Measurements from ENCODE around the gene OR51M1.
"Not testable (repeated sequence)": the region's sequence is repeated elsewhere in the genome, so short reads cannot be mapped to it uniquely, and the experiment has no call there.

OR51M1 gene, protein sequence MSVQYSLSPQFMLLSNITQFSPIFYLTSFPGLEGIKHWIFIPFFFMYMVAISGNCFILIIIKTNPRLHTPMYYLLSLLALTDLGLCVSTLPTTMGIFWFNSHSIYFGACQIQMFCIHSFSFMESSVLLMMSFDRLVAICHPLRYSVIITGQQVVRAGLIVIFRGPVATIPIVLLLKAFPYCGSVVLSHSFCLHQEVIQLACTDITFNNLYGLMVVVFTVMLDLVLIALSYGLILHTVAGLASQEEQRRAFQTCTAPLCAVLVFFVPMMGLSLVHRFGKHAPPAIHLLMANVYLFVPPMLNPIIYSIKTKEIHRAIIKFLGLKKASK

DNA sequence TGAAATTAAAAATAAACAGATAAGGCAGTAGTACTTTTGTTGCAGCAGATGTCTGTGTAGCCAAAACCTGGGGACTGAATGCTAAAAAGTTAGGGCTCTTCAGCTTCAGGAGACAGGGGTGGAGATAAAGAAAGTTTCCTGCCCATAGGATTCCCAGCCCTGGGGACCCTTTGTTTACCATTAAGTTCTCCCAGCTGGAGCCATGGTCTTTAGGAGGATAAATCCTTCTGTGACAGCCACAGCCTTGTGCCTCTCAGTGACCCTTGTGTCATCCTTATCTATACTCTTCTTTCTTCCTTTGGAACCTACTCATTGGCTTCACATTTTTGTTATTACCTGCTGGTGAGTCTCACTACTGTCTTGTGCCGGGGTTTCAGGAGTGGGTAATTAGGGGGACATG is at the start of gene OR51M1:
Gene OR51M1, plus strand, starts transcription at position 237 of the 400 bp plus-strand sequence. CDS start 5,587 bp downstream, outside the sequence.
- H3K4me3 ChIP-seq (ENCODE audit: low read length), result no peak within 1 kb of the TSS
- TF ChIP-seq ZNF274 (IDR thresholded peaks at IDR 0.05; ENCODE audit: low read depth, low read length), result no peak

DNA sequence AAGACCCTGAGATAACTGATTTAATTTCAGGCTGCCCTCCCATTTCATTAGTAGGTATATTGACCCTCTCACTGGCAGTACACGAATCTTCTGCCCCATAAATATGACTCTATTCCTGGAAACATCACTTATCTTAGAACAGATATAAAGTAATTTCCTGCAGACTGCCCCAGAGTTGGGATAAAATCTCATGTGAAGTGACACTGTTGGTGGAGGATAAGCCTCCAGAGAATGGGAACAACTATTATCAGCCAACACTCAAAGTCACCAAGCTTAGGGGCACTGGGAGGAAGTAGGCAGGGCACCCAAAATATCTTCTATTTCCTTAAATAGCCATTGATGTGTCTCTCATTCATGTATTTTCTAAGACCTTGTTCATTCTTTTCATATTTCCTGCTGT is 48.4 kb upstream of the OR51M1 start:
- no peak for TF ChIP-seq ZNF274 (IDR thresholded peaks at IDR 0.05; ENCODE audit: low read depth, low read length)
- no peak overlapping the region for H3K4me3 ChIP-seq (ENCODE audit: low read length)

DNA sequence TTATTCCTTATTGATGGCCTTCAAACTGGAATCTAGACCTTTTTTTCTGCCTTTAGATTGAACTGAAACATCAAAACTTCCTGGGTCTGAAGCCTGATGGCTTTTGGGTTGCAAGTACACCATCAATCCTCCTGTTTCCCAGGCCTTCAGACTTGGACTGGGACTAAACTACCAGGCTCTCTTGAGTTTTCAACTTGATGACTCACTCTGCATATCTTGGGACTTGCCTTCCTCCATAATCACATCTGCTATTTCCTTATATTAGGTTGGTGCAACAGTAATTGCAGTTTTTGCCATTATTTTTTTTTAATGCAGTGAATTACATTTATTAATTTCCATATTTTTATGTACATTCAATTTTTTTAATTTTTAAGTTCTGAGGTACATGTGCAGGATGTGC is 47.3 kb upstream of the OR51M1 start:
- no peak for TF ChIP-seq ZNF274 (IDR thresholded peaks at IDR 0.05; ENCODE audit: low read depth, low read length)
- no peak overlapping the region for H3K4me3 ChIP-seq (ENCODE audit: low read length)

DNA sequence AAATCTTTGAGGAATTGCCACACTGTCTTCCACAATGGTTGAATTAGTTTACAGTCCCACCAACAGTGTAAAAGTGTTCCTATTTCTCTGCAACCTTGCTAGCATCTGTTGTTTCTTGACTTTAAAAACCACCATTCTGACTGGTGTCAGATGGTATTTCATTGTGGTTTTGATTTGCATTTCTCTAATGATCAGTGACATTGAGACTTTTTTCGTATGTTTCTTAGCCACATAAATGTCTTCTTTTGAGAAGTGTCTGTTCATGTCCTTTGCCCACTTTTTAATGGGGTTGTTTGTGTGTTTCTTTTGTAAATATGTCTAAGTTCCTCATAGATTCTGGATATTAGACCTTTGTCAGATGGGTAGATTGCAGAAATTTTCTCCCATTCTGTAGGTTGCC is 46.4 kb upstream of the OR51M1 start:
- H3K4me3 ChIP-seq (ENCODE audit: low read length), result not testable (repeated sequence)

DNA sequence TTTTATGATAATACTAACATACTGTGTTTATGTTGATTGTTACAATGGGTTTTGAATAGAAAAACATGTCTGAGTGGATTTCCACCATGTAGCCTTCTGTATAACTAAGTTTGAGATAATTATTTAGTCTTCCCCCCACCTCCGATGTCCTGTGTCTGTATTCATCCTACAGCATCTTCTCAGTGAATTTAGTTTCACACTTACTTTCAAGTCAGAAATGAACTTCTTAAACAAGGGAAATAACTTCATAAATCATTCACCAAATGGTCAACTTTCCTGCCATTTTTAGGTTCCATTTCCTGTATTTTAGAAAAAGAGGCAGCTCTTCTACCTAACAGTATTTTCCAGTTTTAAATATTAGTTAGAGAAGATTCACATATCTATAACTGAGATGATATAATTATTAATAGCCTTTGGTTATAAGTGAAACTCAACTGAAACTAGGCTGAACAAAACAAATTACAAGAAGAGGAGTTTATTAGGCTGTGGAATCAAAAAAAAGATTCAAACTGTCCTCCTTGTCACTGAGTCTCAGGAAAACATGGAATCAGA is 43.8 kb upstream of the OR51M1 start:
- H3K4me3 ChIP-seq (ENCODE audit: low read length), result no peak overlapping the region
- no peak for TF ChIP-seq ZNF274 (IDR thresholded peaks at IDR 0.05; ENCODE audit: low read depth, low read length)

DNA sequence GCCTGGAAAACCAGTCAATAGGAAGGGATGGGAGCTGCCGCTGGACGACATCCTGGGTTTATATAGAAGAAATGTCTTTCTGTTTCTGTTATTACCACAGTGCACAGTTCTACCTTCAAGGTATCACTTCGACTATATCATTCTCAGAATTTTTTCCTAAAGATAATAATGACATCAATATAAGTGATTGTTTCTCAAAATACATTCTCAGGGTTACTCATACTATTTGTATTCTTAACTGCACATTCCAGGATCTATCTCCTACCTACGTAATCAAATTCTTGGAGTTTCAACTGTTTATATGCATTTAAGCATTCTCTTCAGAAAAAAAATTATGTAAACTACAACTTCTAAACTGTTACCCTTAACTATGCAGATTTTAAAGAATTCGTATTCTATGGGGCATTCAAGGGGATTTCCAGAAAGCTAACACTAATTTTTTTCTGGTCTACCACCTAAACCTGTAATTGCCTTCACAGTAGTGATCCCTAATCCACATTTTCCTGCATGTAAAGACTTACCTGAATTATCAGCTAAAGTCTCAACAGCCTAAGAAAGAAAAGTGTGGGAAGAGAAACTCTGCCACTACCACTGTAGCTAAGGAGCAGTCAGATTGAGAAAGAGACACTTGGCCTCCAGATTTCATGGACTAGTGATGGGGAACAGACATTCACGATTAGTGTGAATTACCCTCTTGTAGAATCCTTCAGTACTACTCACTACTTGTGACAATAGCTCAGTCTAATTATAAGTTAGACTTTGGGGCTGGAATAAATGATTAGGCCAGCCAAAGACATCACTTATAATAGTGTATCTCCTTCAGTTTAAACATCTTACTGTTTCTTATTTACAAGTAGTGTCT is 39.9 kb upstream of the OR51M1 start, which contains the start of gene OR51B5:
Gene OR51B5, minus strand, starts transcription at position 51 of the 862 bp plus-strand sequence. Its CDS starts 0 bp downstream, at position 51.
- no peak for TF ChIP-seq ZNF274 (IDR thresholded peaks at IDR 0.05; ENCODE audit: low read depth, low read length)
- H3K4me3 ChIP-seq (ENCODE audit: low read length), result no peak within 1 kb of the TSS

DNA sequence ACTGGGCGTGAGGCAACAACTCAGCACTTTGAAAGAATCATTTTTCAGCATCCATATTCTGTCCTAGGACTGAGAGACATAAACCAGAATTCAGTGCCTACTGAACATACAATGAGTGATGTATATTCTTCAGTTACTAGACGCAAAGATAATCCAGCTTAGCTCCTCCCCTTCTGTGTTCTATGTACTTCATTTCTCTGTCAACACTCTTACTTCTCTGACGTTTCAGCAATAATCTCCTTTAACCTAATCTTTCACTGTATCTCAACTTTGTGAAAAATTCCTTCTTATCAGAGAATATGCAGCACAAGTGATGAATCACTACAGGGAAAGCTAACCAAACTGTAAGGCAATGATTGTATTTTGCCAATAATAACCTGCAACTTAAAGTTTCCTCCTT is 37.8 kb upstream of the OR51M1 start:
- TF ChIP-seq ZNF274 (IDR thresholded peaks at IDR 0.05; ENCODE audit: low read depth, low read length), result no peak
- H3K4me3 ChIP-seq (ENCODE audit: low read length), result no peak overlapping the region

DNA sequence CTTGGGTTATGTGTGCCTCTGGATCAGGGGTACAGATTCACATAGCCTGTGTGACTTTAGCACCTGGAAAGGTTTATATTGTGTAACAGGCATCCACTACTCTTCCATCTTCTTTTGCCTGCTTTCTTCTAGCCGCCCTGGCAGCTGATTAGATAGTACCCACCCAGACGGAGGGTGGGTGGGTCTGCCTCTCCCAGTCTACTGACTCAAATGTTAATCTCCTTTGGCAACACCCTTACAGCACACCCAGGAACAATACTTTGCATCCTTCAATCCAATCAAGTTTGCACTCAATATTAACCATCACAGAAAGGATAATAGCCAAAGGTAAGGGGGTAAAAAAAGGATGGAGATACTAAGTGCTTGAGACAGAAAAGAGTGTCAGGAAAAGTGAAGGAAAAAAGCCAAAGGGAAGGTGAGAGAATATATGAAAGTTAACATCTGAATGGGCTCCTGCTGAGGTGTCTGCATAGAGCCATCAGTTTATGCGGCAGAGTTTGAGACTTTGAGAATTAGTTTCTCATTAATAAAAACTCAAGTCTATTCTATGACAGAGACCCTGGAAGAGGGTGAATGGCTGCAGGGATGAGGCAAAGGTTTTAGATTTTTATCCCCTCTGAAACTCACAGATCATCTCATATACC is 34.9 kb upstream of the OR51M1 start:
- no peak overlapping the region for H3K4me3 ChIP-seq (ENCODE audit: low read length)
- TF ChIP-seq ZNF274 (IDR thresholded peaks at IDR 0.05; ENCODE audit: low read depth, low read length), result no peak

DNA sequence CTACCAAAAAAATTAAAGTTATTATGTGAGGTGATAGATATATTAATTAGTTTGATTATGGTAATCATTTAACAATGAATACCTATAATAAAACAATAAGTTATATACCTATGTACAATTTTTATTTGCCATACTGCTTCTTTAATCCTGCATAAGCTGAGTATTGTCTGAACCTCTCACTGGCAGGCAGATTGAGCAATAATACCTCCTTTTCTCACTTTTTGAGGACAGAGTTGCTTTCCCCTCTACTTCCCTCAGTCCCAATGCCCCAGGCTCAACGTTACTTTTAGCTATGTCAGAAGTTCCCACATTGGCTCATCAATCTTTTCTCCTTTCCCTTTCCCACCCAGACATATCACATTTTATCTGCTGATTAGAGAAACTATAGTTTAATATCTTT is 34.1 kb upstream of the OR51M1 start:
- TF ChIP-seq ZNF274 (IDR thresholded peaks at IDR 0.05; ENCODE audit: low read depth, low read length), result no peak
- H3K4me3 ChIP-seq (ENCODE audit: low read length), result no peak overlapping the region

DNA sequence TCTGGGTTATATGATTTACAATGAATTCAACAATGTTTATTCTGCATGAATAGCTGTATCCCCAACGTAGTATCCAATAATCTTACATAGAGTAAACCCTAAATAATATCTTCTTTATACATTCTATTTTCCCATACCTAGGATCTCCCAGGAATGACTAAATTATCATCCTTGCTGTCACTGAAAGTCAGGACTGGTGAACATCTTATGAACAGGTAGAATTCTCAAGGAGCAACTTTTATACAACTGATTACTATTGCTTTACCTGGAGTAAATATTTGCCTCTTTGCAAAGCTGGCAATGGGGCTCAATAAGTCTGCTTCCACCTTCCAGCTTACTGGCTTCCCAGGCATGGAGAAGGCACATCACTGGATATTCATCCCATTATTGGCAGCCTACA is 32.4 kb upstream of the OR51M1 start, which contains the start of gene OR51B6:
Gene OR51B6, plus strand, starts transcription at position 301 of the 400 bp plus-strand sequence. Its CDS starts 0 bp downstream, at position 301.
- no peak within 1 kb of the TSS for H3K4me3 ChIP-seq (ENCODE audit: low read length)
- TF ChIP-seq ZNF274 (IDR thresholded peaks at IDR 0.05; ENCODE audit: low read depth, low read length), result no peak

DNA sequence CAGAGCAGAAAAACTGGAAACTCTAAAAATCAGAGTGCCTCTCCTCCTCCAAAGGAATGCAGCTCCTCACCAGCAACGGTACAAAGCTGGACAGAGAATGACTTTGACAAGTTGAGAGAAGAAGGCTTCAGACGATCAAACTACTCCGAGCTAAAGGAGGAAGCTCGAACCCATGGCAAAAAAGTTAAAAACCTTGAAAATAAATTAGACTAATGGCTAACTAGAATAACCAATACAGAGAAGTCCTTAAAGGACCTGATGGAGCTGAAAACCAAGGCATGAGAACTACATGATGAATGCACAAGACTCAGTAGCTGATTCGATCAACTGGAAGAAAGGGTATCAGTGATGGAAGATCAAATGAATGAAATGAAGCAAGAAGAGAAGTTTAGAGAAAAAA is 27.6 kb upstream of the OR51M1 start:
- not testable (repeated sequence) for H3K4me3 ChIP-seq (ENCODE audit: low read length)

DNA sequence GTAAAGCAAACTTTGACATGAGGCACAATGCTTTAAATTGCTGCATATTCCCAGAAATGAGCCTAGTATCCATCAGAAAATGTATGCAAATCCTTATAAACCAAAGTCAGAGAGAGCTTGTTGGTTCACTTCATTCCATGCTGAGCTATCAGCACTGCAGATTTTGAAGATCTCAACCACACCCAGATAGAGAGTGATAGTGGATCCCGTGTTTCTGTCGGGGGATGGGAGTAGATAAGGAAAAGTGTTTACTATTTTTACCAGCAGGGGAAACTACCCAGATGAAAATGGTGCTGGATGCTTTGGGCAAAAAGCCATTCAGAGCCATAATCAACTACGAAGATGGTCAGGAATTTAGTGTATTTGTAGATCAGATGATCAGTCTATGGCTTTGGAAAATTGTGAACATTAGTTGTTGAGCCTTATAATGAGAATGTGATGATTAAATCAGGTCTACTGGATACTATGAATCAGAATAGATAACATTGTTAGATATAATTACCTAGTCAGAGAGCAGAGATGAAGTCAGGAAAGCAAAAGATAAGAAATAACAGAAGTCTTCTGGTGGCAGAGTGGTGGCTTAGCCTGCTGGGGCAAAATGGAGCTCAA is 21.5 kb upstream of the OR51M1 start:
- TF ChIP-seq ZNF274 (IDR thresholded peaks at IDR 0.05; ENCODE audit: low read depth, low read length), result no peak
- no peak overlapping the region for H3K4me3 ChIP-seq (ENCODE audit: low read length)

DNA sequence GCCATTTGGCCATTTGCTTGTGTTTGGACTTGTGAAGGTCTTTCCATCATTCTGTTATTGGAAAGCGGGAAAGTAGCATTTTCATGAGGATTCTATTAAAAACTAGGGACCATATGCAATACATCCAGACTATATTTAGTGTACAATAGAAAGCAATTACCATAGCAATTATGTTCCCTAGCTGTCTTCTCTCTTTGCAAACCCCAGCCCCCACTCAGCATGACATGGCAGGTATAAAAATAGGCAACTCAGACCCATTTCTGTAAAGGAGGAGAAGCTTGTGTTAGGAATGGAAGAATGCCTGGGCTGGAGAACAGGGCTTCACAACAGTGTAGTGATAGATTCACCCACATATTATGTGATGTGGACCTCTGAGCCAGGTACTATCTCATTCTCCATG is 19.9 kb upstream of the OR51M1 start:
- TF ChIP-seq ZNF274 (IDR thresholded peaks at IDR 0.05; ENCODE audit: low read depth, low read length), result no peak
- no peak overlapping the region for H3K4me3 ChIP-seq (ENCODE audit: low read length)

DNA sequence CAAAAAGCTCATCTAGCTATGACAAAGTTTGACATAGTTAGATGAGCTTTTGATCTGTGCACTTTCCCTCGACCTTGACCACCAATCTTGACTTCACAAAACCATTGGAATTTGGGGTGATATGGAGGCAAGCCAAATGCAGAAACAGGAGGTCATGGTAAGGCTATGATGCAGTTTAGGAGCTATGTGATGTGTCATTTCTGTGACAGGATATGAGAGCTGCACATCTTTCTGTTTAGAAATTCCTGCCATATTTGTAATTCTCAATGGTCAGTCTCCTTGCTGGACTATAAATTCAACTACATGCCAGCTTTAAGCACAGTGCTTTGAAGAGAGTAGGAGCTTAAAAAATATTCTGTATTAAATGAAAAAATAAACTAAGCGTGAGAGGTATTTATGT is 19.4 kb upstream of the OR51M1 start:
- no peak for TF ChIP-seq ZNF274 (IDR thresholded peaks at IDR 0.05; ENCODE audit: low read depth, low read length)
- no peak overlapping the region for H3K4me3 ChIP-seq (ENCODE audit: low read length)

DNA sequence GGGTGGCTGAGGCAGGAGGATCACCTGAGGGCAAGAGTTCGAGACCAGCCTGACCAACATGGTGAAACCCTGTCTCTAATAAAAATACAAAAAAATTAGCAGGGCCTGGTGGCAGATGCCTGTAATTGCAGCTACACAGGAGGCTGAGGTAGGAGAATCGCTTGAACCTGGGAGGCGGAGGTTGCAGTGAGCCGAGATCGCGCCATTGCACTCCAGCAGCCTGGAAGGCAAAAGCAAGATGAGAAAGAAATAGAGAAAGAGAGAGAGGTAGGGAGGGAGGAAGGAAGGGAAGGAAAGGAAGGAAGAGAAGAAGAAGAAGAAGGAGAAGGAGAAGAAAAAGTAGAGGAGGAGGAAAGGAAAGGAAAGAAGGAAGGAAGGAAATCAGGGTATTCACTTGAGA is 17.2 kb upstream of the OR51M1 start:
- H3K4me3 ChIP-seq (ENCODE audit: low read length), result not testable (repeated sequence)
